ENCODE results near the gene PAM.

Gene PAM

GRCh38 chr5:102975045-102975444, 219.9 kb downstream of the PAM start:
- no peak overlapping the region for H3K4me3 ChIP-seq (replicated peaks; ENCODE audit: low read depth, low read length)
- TF ChIP-seq, protein P1, sequence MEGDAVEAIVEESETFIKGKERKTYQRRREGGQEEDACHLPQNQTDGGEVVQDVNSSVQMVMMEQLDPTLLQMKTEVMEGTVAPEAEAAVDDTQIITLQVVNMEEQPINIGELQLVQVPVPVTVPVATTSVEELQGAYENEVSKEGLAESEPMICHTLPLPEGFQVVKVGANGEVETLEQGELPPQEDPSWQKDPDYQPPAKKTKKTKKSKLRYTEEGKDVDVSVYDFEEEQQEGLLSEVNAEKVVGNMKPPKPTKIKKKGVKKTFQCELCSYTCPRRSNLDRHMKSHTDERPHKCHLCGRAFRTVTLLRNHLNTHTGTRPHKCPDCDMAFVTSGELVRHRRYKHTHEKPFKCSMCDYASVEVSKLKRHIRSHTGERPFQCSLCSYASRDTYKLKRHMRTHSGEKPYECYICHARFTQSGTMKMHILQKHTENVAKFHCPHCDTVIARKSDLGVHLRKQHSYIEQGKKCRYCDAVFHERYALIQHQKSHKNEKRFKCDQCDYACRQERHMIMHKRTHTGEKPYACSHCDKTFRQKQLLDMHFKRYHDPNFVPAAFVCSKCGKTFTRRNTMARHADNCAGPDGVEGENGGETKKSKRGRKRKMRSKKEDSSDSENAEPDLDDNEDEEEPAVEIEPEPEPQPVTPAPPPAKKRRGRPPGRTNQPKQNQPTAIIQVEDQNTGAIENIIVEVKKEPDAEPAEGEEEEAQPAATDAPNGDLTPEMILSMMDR (IDR thresholded peaks at IDR 0.05; ENCODE audit: low read depth, low read length, missing control alignments), result no peak
- DNase-seq (ENCODE audit: extremely low read depth, low read depth), result no peak

GRCh38 chr5:102975457-102976182, 220.5 kb downstream of the PAM start:
- H3K4me3 ChIP-seq (replicated peaks; ENCODE audit: low read depth, low read length), result no peak overlapping the region
- DNase-seq (ENCODE audit: extremely low read depth, low read depth), result peak; percentile 9

GRCh38 chr5:102981957-102982635, 227.0 kb downstream of the PAM start:
- DNase-seq (ENCODE audit: extremely low read depth, low read depth), result no peak
- H3K4me3 ChIP-seq (replicated peaks; ENCODE audit: low read depth, low read length), result no peak overlapping the region
- TF ChIP-seq, protein P1 (IDR thresholded peaks at IDR 0.05; ENCODE audit: low read depth, low read length, missing control alignments), result no peak

More at GRCh38 chr5:102975457-102976182, 220.5 kb downstream of the PAM start:
- TF ChIP-seq, protein P1 (IDR thresholded peaks at IDR 0.05; ENCODE audit: low read depth, low read length, missing control alignments), result no peak

- DNase-seq (ENCODE audit: extremely low read depth, low read depth), result no peak
- TF ChIP-seq, protein P1 (IDR thresholded peaks at IDR 0.05; ENCODE audit: low read depth, low read length, missing control alignments), result no peak
- H3K4me3 ChIP-seq (replicated peaks; ENCODE audit: low read depth, low read length), result no peak overlapping the region
Measured at GRCh38 chr5:102986074-102986473, 231.0 kb downstream of the PAM start.

GRCh38 chr5:102988459-102988858, 233.4 kb downstream of the PAM start:
- no peak for DNase-seq (ENCODE audit: extremely low read depth, low read depth)
- H3K4me3 ChIP-seq (replicated peaks; ENCODE audit: low read depth, low read length), result no peak overlapping the region
- TF ChIP-seq, protein P1 (IDR thresholded peaks at IDR 0.05; ENCODE audit: low read depth, low read length, missing control alignments), result no peak

GRCh38 chr5:102991802-102992201, 236.7 kb downstream of the PAM start:
- no peak overlapping the region for H3K4me3 ChIP-seq (replicated peaks; ENCODE audit: low read depth, low read length)
- DNase-seq (ENCODE audit: extremely low read depth, low read depth), result no peak
- TF ChIP-seq, protein P1 (IDR thresholded peaks at IDR 0.05; ENCODE audit: low read depth, low read length, missing control alignments), result no peak
